CD4-positive, alpha-beta T cell treated with Interleukin-12 subunit alpha and Interleukin-12 subunit beta, for 1 hour (primary cell): ENCODE results near the gene CDON.

Experiments
- DNase-seq: peaks from one replicate; pipeline ENCODE4 v3.0.0-alpha.2; 2020

The CDON gene

GRCh38 chr11:126062679-126063506 is at the start of gene CDON:
TSS of gene CDON (minus strand) at chr11:126062866. CDS start at chr11:126023476, 39,390 bp downstream.
- peak; percentile 93 for DNase-seq

- DNase-seq: no peak
Measured at GRCh38 chr11:126111458-126112116, 48.9 kb upstream of the CDON start.

GRCh38 chr11:126109941-126110731 is 47.5 kb upstream of the CDON start:
- no peak for DNase-seq

GRCh38 chr11:126106594-126107328 is 44.1 kb upstream of the CDON start:
- DNase-seq: no peak

GRCh38 chr11:126105748-126106080 is 43.0 kb upstream of the CDON start:
- no peak for DNase-seq

- no peak for DNase-seq
Measured at GRCh38 chr11:126105022-126105747, 42.5 kb upstream of the CDON start.

- DNase-seq: no peak
Measured at GRCh38 chr11:126104420-126104819, 41.8 kb upstream of the CDON start.

GRCh38 chr11:126103150-126103549 is 40.5 kb upstream of the CDON start:
- no peak for DNase-seq

- no peak for DNase-seq
Measured at GRCh38 chr11:126102436-126102981, 39.8 kb upstream of the CDON start.

- no peak for DNase-seq
Measured at GRCh38 chr11:126101930-126102283, 39.2 kb upstream of the CDON start.

GRCh38 chr11:126101251-126101929 is 38.7 kb upstream of the CDON start:
- DNase-seq: no peak

GRCh38 chr11:126100716-126101115 is 38.0 kb upstream of the CDON start:
- DNase-seq: no peak

- DNase-seq: no peak
Measured at GRCh38 chr11:126098204-126098769, 35.6 kb upstream of the CDON start.

GRCh38 chr11:126095745-126096144 is 33.1 kb upstream of the CDON start:
- no peak for DNase-seq

GRCh38 chr11:126090452-126090851 is 27.8 kb upstream of the CDON start:
- DNase-seq: no peak

GRCh38 chr11:126088999-126089398 is 26.3 kb upstream of the CDON start:
- no peak for DNase-seq

- DNase-seq: no peak
Measured at GRCh38 chr11:126086248-126086647, 23.6 kb upstream of the CDON start.

- no peak for DNase-seq
Measured at GRCh38 chr11:126084608-126084912, 21.9 kb upstream of the CDON start.

- peak; percentile 36 for DNase-seq
Measured at GRCh38 chr11:126083829-126084607, 21.4 kb upstream of the CDON start.
